Stomach (tissue), 19 donors: Measurements from ENCODE around the gene IFT25. TPM values are rescaled to one million over a fixed set of nuclear protein-coding genes. Genes with fewer than 3 reads are reported as not detected.
"Not testable (repeated sequence)": the region's sequence is repeated elsewhere in the genome, so short reads cannot be mapped to it uniquely, and the experiment has no call there.

ENCODE experiments used
- DNase-seq, 2 donors: peaks; one replicate each; pipeline versions ENCODE4 v3.0.0 to v3.0.0-alpha.2; 2013 to 2019
- H3K27ac ChIP-seq, 5 donors: fragments of 200-600 bp in 4 of 5; sonication (generic) in 4 of 5; one replicate each; pipeline ENCODE4 v1.5.1; 2013 to 2019; ENCODE audit warnings: mild to moderate bottlenecking in 1 of 5, moderate library complexity in 1 of 5
- H3K27me3 ChIP-seq, 3 donors: fragments of 200-600 bp; sonication (generic); one replicate each; pipeline ENCODE4 v1.5.1; 2017 to 2019; ENCODE audit warnings: mixed run types in 1 of 3
- H3K36me3 ChIP-seq, 4 donors: fragments of 200-600 bp; sonication (generic); 1 replicate in 3 of 4; 2 replicates in 1 of 4; pipeline ENCODE4 v1.5.1; 2016 to 2019
- H3K4me1 ChIP-seq, 4 donors: fragments of 200-600 bp; sonication (generic); one replicate each; pipeline ENCODE4 v1.5.1; 2016 to 2019
- H3K4me3 ChIP-seq, 4 donors: fragments of 200-600 bp; sonication (generic) in 3 of 4; one replicate each; pipeline ENCODE4 v1.5.1; 2016 to 2019; ENCODE audit warnings: mild to moderate bottlenecking in 1 of 4
- H3K9me3 ChIP-seq, 4 donors: fragments of 200-600 bp; sonication (generic); one replicate each; pipeline ENCODE4 v1.5.1; 2016 to 2019
- CTCF ChIP-seq, 7 experiments: fragments of 450-650 bp in 4 of 7; fragments of 200-600 bp in 3 of 7; sonication (generic) in 3 of 7; IDR thresholded peaks; one replicate each; pipeline ENCODE4 v1.5.1; 2016 to 2019; ENCODE audit warnings: antibody characterized with exemption in 7 of 7, control low read depth in 2 of 7, mild to moderate bottlenecking in 1 of 7
- EP300 ChIP-seq: sonication (generic); formaldehyde crosslinking; IDR thresholded peaks from one replicate; pipeline ENCODE4 v1.6.1; 2017; ENCODE audit warnings: antibody characterized with exemption
- POLR2A ChIP-seq, 4 donors: fragments of 450-650 bp; IDR thresholded peaks; one replicate each; pipeline ENCODE4 v1.6.1; 2016; ENCODE audit warnings: antibody characterized with exemption in 4 of 4, control low read depth in 2 of 4, mild to moderate bottlenecking in 1 of 4, moderate library complexity in 1 of 4
- POLR2AphosphoS5 ChIP-seq, 3 donors: sonication (generic); formaldehyde crosslinking; IDR thresholded peaks; one replicate each; pipeline ENCODE4 v1.6.1; 2016; ENCODE audit warnings: antibody characterized with exemption in 3 of 3
- WGBS, 5 donors: extraction: QIAGEN DNeasy Blood & Tissue Kit in 3 of 5; methylation state at CpG; one replicate each; pipeline versions ENCODE4 v1.1.5 to v1.1.7; 2013 to 2018; 5-methylcytosine and 5-hydroxymethylcytosine counted together
- intact Hi-C: fragments of 100-400 bp; cut with DNase I; formaldehyde crosslinking; loops from one replicate; pipeline ENCODE4 v1.15.1; 2023; ENCODE audit warnings: low total_unique reads
- long read RNA-seq, 10 donors: transcript quantifications; one replicate each; lab custom pipeline, GENCODE V29; 2026
- polyA plus RNA-seq, 3 donors: library from polyadenylated mRNA; stranded (reverse); fragments of 200-250 nt; gene quantifications; one replicate each; pipeline ENCODE4 v1.2.3, GENCODE V29; 2013
- total RNA-seq, 5 donors: library from RNA; depleted of rRNA; stranded (reverse); fragments of >200 nt; gene quantifications; one replicate each; pipeline versions ENCODE4 v1.1.0 to v1.2.3, GENCODE V29; 2014 to 2016
- donor health status: healthy with polysubstance abuse.
- donor health status: Bipolar disorder and iron deficiency.
- donor health status: healthy.

Gene IFT25
- total RNA-seq (10 to 100 TPM in 4 of 5 donors, 1 to 10 TPM in 1; 5.8 to 71.2 (median 43.3) TPM), polyA plus RNA-seq (10 to 100 TPM; 38.2 to 45.2 (median 38.4) TPM)
- long read RNA-seq, donor 1, transcript HSPB11-201 (6 exons, 915 nt) = major isoform, 6 of 6 reads
- long read RNA-seq, donor 1, partial matches to known transcripts = 0 of 6 reads
- long read RNA-seq, donor 1, other reads (novel, unspliced or antisense) = 0 of 6 reads
- long read RNA-seq, donor 2, transcript HSPB11-201 (6 exons, 915 nt) = major isoform, 5 of 36 reads
- long read RNA-seq, donor 2, partial matches to known transcripts = 24 of 36 reads
- long read RNA-seq, donor 2, other reads (novel, unspliced or antisense) = 7 of 36 reads
- long read RNA-seq, donor 3, transcript HSPB11-201 (6 exons, 915 nt) = major isoform, 6 of 7 reads
- long read RNA-seq, donor 3, partial matches to known transcripts = 0 of 7 reads
- long read RNA-seq, donor 3, other reads (novel, unspliced or antisense) = 0 of 7 reads
- long read RNA-seq, donor 4 = 0 reads
- long read RNA-seq, donor 5, transcript HSPB11-201 (6 exons, 915 nt) = major isoform, 9 of 57 reads
- long read RNA-seq, donor 5, partial matches to known transcripts = 27 of 57 reads
- long read RNA-seq, donor 5, other reads (novel, unspliced or antisense) = 21 of 57 reads
- long read RNA-seq, donor 6 = 0 reads
- long read RNA-seq, donor 7, transcript HSPB11-201 (6 exons, 915 nt) = major isoform, 16 of 73 reads
- long read RNA-seq, donor 7, partial matches to known transcripts = 42 of 73 reads
- long read RNA-seq, donor 7, other reads (novel, unspliced or antisense) = 12 of 73 reads
- long read RNA-seq, donor 8, transcript HSPB11-201 (6 exons, 915 nt) = major isoform, 11 of 18 reads
- long read RNA-seq, donor 8, partial matches to known transcripts = 0 of 18 reads
- long read RNA-seq, donor 8, other reads (novel, unspliced or antisense) = 5 of 18 reads
- long read RNA-seq, donor 9, transcript HSPB11-201 (6 exons, 915 nt) = major isoform, 20 of 29 reads
- long read RNA-seq, donor 9, partial matches to known transcripts = 6 of 29 reads
- long read RNA-seq, donor 9, other reads (novel, unspliced or antisense) = 0 of 29 reads
- long read RNA-seq, donor 10, partial matches to known transcripts = 0 of 6 reads
- long read RNA-seq, donor 10, other reads (novel, unspliced or antisense) = 0 of 6 reads

GRCh38 chr1:53945433-53946251, at the start of gene IFT25:
Gene IFT25 (minus strand): TSS chr1:53945699. CDS start chr1:53940082, 5,617 bp downstream.
- peak; percentile 99 for DNase-seq
- Histone ChIP-seq H3K4me3 (peak within 1 kb of the TSS; percentile 77 to 92 (median 84)), H3K27me3 (no peaks in the 10 kb centered on the region), H3K4me1 (peaks cover 19 to 79% (median 58%) of the 10 kb centered on the region in 4 donors), H3K27ac (peak within 1 kb of the TSS; percentile 90 to 99 (median 92)), H3K36me3 (peaks cover 0 to 5% (median 0%) of the 10 kb centered on the region in 4 donors), H3K9me3 (no peaks in the 10 kb centered on the region)
- TF ChIP-seq POLR2AphosphoS5 (IDR thresholded peaks at IDR 0.05) = peak; percentile 57 to 86 (median 76)
- peak in 1 of 7 experiments; percentile 7 for TF ChIP-seq CTCF (IDR thresholded peaks at IDR 0.05)
- no peak for TF ChIP-seq EP300
- peak in 1 of 4 donors; percentile 22 for TF ChIP-seq POLR2A (IDR thresholded peaks at IDR 0.05)
- intact Hi-C loops = loop anchor here (5.0 kb wide), 2 partner anchors 53 to 68 kb away; partner anchors contain the start of gene DIO1
- 0 to 1% (median 1%) methylated on average over 33 to 90 of the region's 90 CpGs for WGBS, 5 donors

- H3K4me1 ChIP-seq, intact Hi-C loops, H3K36me3 ChIP-seq, H3K9me3 ChIP-seq, H3K27ac ChIP-seq, H3K27me3 ChIP-seq, DNase-seq, H3K4me3 ChIP-seq: not testable (repeated sequence)
- 86 to 94% (median 91%) methylated on average over 2 of the region's 2 CpGs for WGBS, 5 donors
These were observed 49.0 kb upstream of the IFT25 start for GRCh38 chr1:53994516-53994915.

GRCh38 chr1:53992085-53992874, 46.8 kb upstream of the IFT25 start:
- no peak for DNase-seq
- H3K27me3 ChIP-seq = no peaks in the 10 kb centered on the region
- 68 to 79% (median 72%) methylated on average over 4 of the region's 4 CpGs for WGBS, 5 donors
- no peaks in the 10 kb centered on the region for H3K4me1 ChIP-seq
- intact Hi-C loops = no loop called here
- H3K36me3 ChIP-seq = no peaks in the 10 kb centered on the region
- no peak overlapping the region for H3K27ac ChIP-seq
- H3K9me3 ChIP-seq = no peaks in the 10 kb centered on the region
- TF ChIP-seq POLR2AphosphoS5 (IDR thresholded peaks at IDR 0.05) (no peak), POLR2A (IDR thresholded peaks at IDR 0.05) (no peak), EP300 (no peak), CTCF (IDR thresholded peaks at IDR 0.05) (peak in 3 of 7 experiments; percentile 6 to 25 (median 8))
- H3K4me3 ChIP-seq = no peak overlapping the region

- Histone ChIP-seq H3K27me3 (no peaks in the 10 kb centered on the region), H3K4me3 (no peak overlapping the region), H3K4me1 (peaks cover 0 to 3% (median under 1%) of the 10 kb centered on the region in 4 donors), H3K36me3 (no peaks in the 10 kb centered on the region), H3K27ac (no peak overlapping the region), H3K9me3 (no peaks in the 10 kb centered on the region)
- TF ChIP-seq POLR2A (IDR thresholded peaks at IDR 0.05) = no peak
- no peak for TF ChIP-seq POLR2AphosphoS5 (IDR thresholded peaks at IDR 0.05)
- TF ChIP-seq EP300 = no peak
- no peak for TF ChIP-seq CTCF (IDR thresholded peaks at IDR 0.05)
- intact Hi-C loops = no loop called here
- WGBS, 5 donors = 74 to 91% (median 84%) methylated on average over 2 of the region's 2 CpGs
- no peak for DNase-seq
These were observed 42.4 kb upstream of the IFT25 start for GRCh38 chr1:53987880-53988279.
